SK-N-SH (cell line): ENCODE measurements around the gene ZNF563. TPM values are rescaled to one million over a fixed set of nuclear protein-coding genes. Genes with fewer than 3 reads are reported as not detected.

Experiments
- CTCF ChIA-PET: fragments of 300-600, 350-600 bp; formaldehyde crosslinking; extraction: SDS; loops from one replicate; lab custom pipeline; 2021; lab: Yijun Ruan, JAX
- POLR2A ChIA-PET: fragments of 350-600 bp; sonication (Branson Sonifier 250); formaldehyde crosslinking; extraction: SDS; loops from one replicate; lab custom pipeline; 2020; ENCODE audit warnings: antibody characterized with exemption, inconsistent platforms; lab: Yijun Ruan, JAX
- DNase-seq: peaks from one replicate; pipeline ENCODE4 v3.0.0; 2012
- H2AFZ ChIP-seq: fragments of 200-600 bp; sonication (generic); 2 replicates; pipeline ENCODE4 v1.8.1; 2016; ENCODE audit warnings: antibody characterized with exemption, mild to moderate bottlenecking, low read depth
- H3F3A ChIP-seq: fragments of 200-600 bp; sonication (generic); replicated peaks from 2 replicates; pipeline ENCODE3; 2016; ENCODE audit warnings: antibody characterized with exemption, mild to moderate bottlenecking; ENCODE audit not compliant: insufficient read depth
- H3K27ac ChIP-seq, 2 experiments: fragments of 200-500 bp in 1 of 2; fragments of 200-600 bp in 1 of 2; sonication (Bioruptor generic) in 1 of 2; sonication (generic), shearing (Covaris generic) in 1 of 2; 2 replicates each; pipeline versions ENCODE4 v1.5.1 to v1.6.1; 2014 to 2016; ENCODE audit warnings: low read depth in 2 of 2, inconsistent platforms in 1 of 2, low read length in 1 of 2, mild to moderate bottlenecking in 1 of 2, mixed read lengths in 1 of 2
- H3K27me3 ChIP-seq: fragments of 200-600 bp; sonication (generic), shearing (Covaris generic); 2 replicates; pipeline ENCODE4 v1.6.1; 2016; ENCODE audit warnings: mixed run types; ENCODE audit not compliant: insufficient read depth
- H3K36me3 ChIP-seq, 2 experiments: fragments of 200-500 bp in 1 of 2; fragments of 200-600 bp in 1 of 2; sonication (Bioruptor generic) in 1 of 2; sonication (generic) in 1 of 2; replicated peaks in 1 of 2; 2 replicates each; pipeline versions ENCODE3 to v1.5.1; 2014 to 2016; ENCODE audit warnings: low read length in 1 of 2, mild to moderate bottlenecking in 1 of 2; ENCODE audit not compliant: insufficient read depth in 2 of 2, control insufficient read depth in 1 of 2
- H3K4me1 ChIP-seq, 2 experiments: fragments of 200-500 bp in 1 of 2; fragments of 200-600 bp in 1 of 2; sonication (Bioruptor generic) in 1 of 2; sonication (generic), shearing (Covaris generic) in 1 of 2; 2 replicates each; pipeline versions ENCODE4 v1.5.1 to v1.6.1; 2014 to 2016; ENCODE audit warnings: low read depth in 1 of 2, low read length in 1 of 2, mixed run types in 1 of 2; ENCODE audit not compliant: insufficient read depth in 2 of 2, control insufficient read depth in 1 of 2
- H3K4me2 ChIP-seq: fragments of 200-600 bp; sonication (generic), shearing (Covaris generic); 2 replicates; pipeline ENCODE4 v1.6.1; 2017; ENCODE audit warnings: mixed run types
- H3K4me3 ChIP-seq, 2 experiments: fragments of 200-500 bp in 1 of 2; fragments of 200-600 bp in 1 of 2; sonication (Bioruptor generic) in 1 of 2; sonication (generic), shearing (Covaris generic) in 1 of 2; 2 replicates each; pipeline versions ENCODE4 v1.5.1 to v1.8.1; 2014 to 2016; ENCODE audit warnings: low read depth in 2 of 2, inconsistent platforms in 1 of 2, low read length in 1 of 2, mild to moderate bottlenecking in 1 of 2, mixed read lengths in 1 of 2, moderate library complexity in 1 of 2
- H3K79me2 ChIP-seq: fragments of 200-600 bp; sonication (generic); 2 replicates; pipeline ENCODE4 v1.8.1; 2017; ENCODE audit warnings: mild to moderate bottlenecking; ENCODE audit not compliant: insufficient read depth
- H3K9ac ChIP-seq: fragments of 200-600 bp; sonication (generic); 2 replicates; pipeline ENCODE4 v1.6.1; 2017; ENCODE audit warnings: mixed run types
- H3K9me2 ChIP-seq: fragments of 200-600 bp; sonication (generic); 2 replicates; pipeline ENCODE4 v1.6.1; 2017; ENCODE audit warnings: mixed run types
- H3K9me3 ChIP-seq: fragments of 200-600 bp; sonication (generic); 2 replicates; pipeline ENCODE4 v1.6.1; 2017; ENCODE audit warnings: mixed run types, mild to moderate bottlenecking, moderate library complexity
- H4K20me1 ChIP-seq: fragments of 200-600 bp; sonication (generic); 2 replicates; pipeline ENCODE4 v1.6.1; 2017; ENCODE audit warnings: mild to moderate bottlenecking, mixed run types; ENCODE audit not compliant: insufficient read depth
- CHD2 ChIP-seq: fragments of 150-350 bp; IDR thresholded peaks from 2 replicates; pipeline ENCODE4 v1.6.1; 2018; ENCODE audit warnings: low read length; ENCODE audit not compliant: partially characterized antibody
- EP300 ChIP-seq, 2 experiments: IDR thresholded peaks; 2 replicates each; pipeline versions ENCODE4 v1.4.0 to v1.6.1; 2012; ENCODE audit warnings: borderline replicate concordance in 1 of 2, low read depth in 1 of 2, low read length in 1 of 2
- GABPA ChIP-seq: IDR thresholded peaks from 2 replicates; pipeline ENCODE4 v1.4.0; 2012; ENCODE audit warnings: low read depth, mild to moderate bottlenecking
- GATA2 ChIP-seq: sonication (generic); formaldehyde crosslinking; IDR thresholded peaks from 2 replicates; pipeline ENCODE4 v1.5.0; 2020; ENCODE audit warnings: mild to moderate bottlenecking, missing genetic modification reagents
- IRF3 ChIP-seq: fragments of 150-350 bp; IDR thresholded peaks from 2 replicates; pipeline ENCODE4 v1.6.1; 2016; ENCODE audit warnings: mild to moderate bottlenecking, low read depth, low read length
- JUND ChIP-seq: IDR thresholded peaks from 2 replicates; pipeline ENCODE4 v1.4.0; 2012
- REST ChIP-seq: IDR thresholded peaks from 2 replicates; pipeline ENCODE4 v1.6.1; 2012; ENCODE audit warnings: mild to moderate bottlenecking, low read depth, low read length, moderate library complexity
- RFX5 ChIP-seq: IDR thresholded peaks from 2 replicates; pipeline ENCODE4 v1.6.1; 2012; ENCODE audit warnings: mild to moderate bottlenecking, improper control_type of control experiment, low read length
- TCF12 ChIP-seq: IDR thresholded peaks from 2 replicates; pipeline ENCODE4 v1.4.0; 2012
- USF1 ChIP-seq: IDR thresholded peaks from 2 replicates; pipeline ENCODE4 v1.4.0; 2012; ENCODE audit warnings: low read depth, borderline replicate concordance
- WGBS: methylation state at CpG from one replicate; pipeline ENCODE4 v1.1.6; 2017; ENCODE audit warnings: low lambda C conversion rate; 5-methylcytosine and 5-hydroxymethylcytosine counted together
- polyA plus RNA-seq, 3 experiments: library from polyadenylated mRNA; depleted of rRNA; stranded (reverse); fragments of >200 nt; gene quantifications; 2 replicates each; pipeline ENCODE4 v1.2.3, GENCODE V29; 2012
- small RNA-seq, 7 experiments: library from RNA; depleted of rRNA; stranded (forward); fragments of <200 nt; gene quantifications; one replicate each; pipeline ENCODE3, GENCODE V24; 2012
- TF ChIP-seq, protein P1 (sequence below): IDR thresholded peaks from 2 replicates; pipeline ENCODE4 v1.4.0; 2012; ENCODE audit warnings: low read depth, borderline replicate concordance

The ZNF563 gene
- polyA plus RNA-seq, 1 of the 3 experiments (the other 2 are of a cell fraction): 0.99 TPM

GRCh38 chr19:12270854-12271253, 62.6 kb downstream of the ZNF563 start:
- H3K27ac ChIP-seq: no peak overlapping the region
- H3K79me2 ChIP-seq: peaks cover 1% of the 10 kb centered on the region; the same call in 1 of the 2 replicates
- peaks cover 3% of the 10 kb centered on the region for H3F3A ChIP-seq
- no peak overlapping the region for H3K4me3 ChIP-seq
- WGBS: 92% methylated on average over 2 of the region's 2 CpGs
- DNase-seq: no peak
- no peak overlapping the region for H3K4me2 ChIP-seq
- H3K9ac ChIP-seq: no peak overlapping the region
- H3K9me2 ChIP-seq: no peaks in the 10 kb centered on the region
- H3K36me3 ChIP-seq: peaks cover 22 to 60% of the 10 kb centered on the region in 2 experiments
- no peaks in the 10 kb centered on the region for H4K20me1 ChIP-seq
- no peaks in the 10 kb centered on the region for H3K4me1 ChIP-seq
- peaks cover 37% of the 10 kb centered on the region for H3K9me3 ChIP-seq
- no peaks in the 10 kb centered on the region for H3K27me3 ChIP-seq
- no peak for TF ChIP-seq USF1
- no peak for TF ChIP-seq JUND
- TF ChIP-seq REST: no peak
- no peak for TF ChIP-seq EP300 (IDR thresholded peaks at IDR 0.05; ENCODE audit: borderline replicate concordance in 1 of 2, low read depth in 1 of 2, low read length in 1 of 2)
- TF ChIP-seq, protein P1, sequence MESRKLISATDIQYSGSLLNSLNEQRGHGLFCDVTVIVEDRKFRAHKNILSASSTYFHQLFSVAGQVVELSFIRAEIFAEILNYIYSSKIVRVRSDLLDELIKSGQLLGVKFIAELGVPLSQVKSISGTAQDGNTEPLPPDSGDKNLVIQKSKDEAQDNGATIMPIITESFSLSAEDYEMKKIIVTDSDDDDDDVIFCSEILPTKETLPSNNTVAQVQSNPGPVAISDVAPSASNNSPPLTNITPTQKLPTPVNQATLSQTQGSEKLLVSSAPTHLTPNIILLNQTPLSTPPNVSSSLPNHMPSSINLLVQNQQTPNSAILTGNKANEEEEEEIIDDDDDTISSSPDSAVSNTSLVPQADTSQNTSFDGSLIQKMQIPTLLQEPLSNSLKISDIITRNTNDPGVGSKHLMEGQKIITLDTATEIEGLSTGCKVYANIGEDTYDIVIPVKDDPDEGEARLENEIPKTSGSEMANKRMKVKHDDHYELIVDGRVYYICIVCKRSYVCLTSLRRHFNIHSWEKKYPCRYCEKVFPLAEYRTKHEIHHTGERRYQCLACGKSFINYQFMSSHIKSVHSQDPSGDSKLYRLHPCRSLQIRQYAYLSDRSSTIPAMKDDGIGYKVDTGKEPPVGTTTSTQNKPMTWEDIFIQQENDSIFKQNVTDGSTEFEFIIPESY: no peak
- TF ChIP-seq GATA2 (CRISPR knock-in tag): no peak
- TF ChIP-seq TCF12: no peak
- no peak for TF ChIP-seq IRF3
- no peak for TF ChIP-seq GABPA
- TF ChIP-seq RFX5: no peak
- no peak for TF ChIP-seq CHD2
- TF ChIP-seq, all 33 proteins: peak for 0
- ChIA-PET POLR2A (no interaction called here), CTCF (no interaction called here)
- no peak overlapping the region for H2AFZ ChIP-seq

Small RNAs within 50 kb of the gene (small RNA-seq; reads per million reads assigned to genes)
- gene RPS29P23: 0 to 0.13 (median 0) reads per million in 7 experiments

Other genes starting within 250 kb of the ZNF563 start
- gene ZNF20, start 193.3 kb downstream of the ZNF563 start, polyA plus RNA-seq (2012; rRNA removed): 1.8 and 1.9 TPM in 2 replicates
- 1.9 and 2.3 TPM in 2 replicates for gene ZNF625, start 176.9 kb downstream of the ZNF563 start, polyA plus RNA-seq (2012; rRNA removed)
- 1.7 and 2.2 TPM in 2 replicates for gene ZNF136, start 170.5 kb downstream of the ZNF563 start, polyA plus RNA-seq (2012; rRNA removed)
- gene ZNF44, start 38.8 kb downstream of the ZNF563 start, polyA plus RNA-seq (2012; rRNA removed): 3.4 and 3.6 TPM in 2 replicates
- 0.43 and 0.70 TPM in 2 replicates for gene ZNF442, start 32.0 kb upstream of the ZNF563 start, polyA plus RNA-seq (2012; rRNA removed)
- gene ZNF799, start 67.6 kb upstream of the ZNF563 start, polyA plus RNA-seq (2012; rRNA removed): 0.99 and 1.5 TPM in 2 replicates
- 0.92 and 1.5 TPM in 2 replicates for gene ZNF443, start 107.4 kb upstream of the ZNF563 start, polyA plus RNA-seq (2012; rRNA removed)
- 0.64 and 0.99 TPM in 2 replicates for gene ZNF709, start 151.2 kb upstream of the ZNF563 start, polyA plus RNA-seq (2012; rRNA removed)
- 1.3 TPM in 2 replicates for gene ZNF564, start 217.8 kb upstream of the ZNF563 start, polyA plus RNA-seq (2012; rRNA removed)